ENCODE data around the gene LRRC10B. TPM values are rescaled to one million over a fixed set of nuclear protein-coding genes. Genes with fewer than 3 reads are reported as not detected.

The LRRC10B gene
- total RNA-seq, 1 donor from 2014 or later = 0.14 TPM

DNA sequence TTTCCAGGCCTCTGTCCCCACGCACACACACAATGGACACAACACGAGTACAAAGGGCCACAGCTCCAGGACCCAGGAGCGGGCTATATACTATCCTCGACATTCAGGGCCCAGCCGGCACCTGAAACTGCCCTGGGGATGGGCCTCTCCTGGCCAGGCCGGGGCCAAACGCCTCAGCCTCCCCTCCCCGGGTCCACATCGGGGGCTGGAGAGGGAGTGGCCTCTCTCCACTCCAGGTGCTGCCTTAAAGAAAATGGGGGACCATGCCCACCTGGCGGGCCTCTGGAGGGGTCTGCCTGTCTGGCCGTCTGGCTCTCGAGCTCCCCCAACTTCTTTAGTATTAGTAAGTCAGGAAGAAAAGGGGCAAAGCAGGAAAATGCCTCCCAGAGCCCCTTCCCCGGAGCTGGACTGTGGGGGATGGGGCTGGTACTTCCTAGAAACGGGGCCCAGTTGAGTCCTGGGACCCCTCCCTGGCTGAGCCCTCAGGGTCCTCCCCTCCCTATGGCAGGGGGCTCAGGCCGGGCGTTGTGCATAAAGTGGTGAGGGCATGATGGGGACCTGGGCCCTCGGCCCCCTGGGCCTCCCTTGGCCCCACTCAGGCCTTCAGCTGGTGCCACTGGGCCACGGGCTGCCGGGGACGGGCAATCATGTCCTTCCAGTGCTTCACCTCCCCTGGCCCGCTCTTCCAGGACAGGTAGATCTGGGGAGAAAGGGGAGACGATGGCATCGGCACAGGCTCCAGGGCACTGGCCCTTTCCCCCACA lies 9.7 kb downstream of the LRRC10B start:
- Mint-ChIP-seq H3K27me3 (peaks cover 10% of the 10 kb centered on the region), H3K4me1 (peaks cover 4% of the 10 kb centered on the region), H3K27ac (no peak overlapping the region), H3K9me3 (no peaks in the 10 kb centered on the region), H3K4me3 (no peak overlapping the region), H3K36me3 (ENCODE audit: low read depth) (no peaks in the 10 kb centered on the region)
- no peak for DNase-seq
- intact Hi-C loops (cut with micrococcal nuclease) = no loop called here

DNA sequence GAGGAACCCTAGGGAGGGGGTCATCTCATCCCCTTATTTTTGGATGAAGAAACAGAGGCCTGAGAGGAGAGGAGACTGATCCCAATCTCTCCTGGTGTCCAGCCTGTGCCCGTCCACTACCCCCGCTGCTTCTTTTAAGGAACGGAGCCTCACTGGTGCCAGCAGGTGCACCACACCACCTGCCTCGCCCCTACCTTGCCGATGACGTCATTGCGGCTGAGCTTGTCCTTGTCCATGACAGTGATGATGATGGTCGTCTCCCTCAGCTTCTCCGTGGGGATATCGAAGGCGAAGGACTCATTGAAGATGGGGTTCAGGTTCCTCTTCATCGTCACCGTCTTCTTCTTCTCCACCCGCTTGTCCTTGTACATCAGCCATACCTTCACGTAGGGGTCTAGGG lies 14.3 kb downstream of the LRRC10B start:
- no peak overlapping the region for H3K4me3 Mint-ChIP-seq
- no peak for DNase-seq
- H3K27ac Mint-ChIP-seq = no peak overlapping the region
- intact Hi-C loops (cut with micrococcal nuclease) = no loop called here
- H3K9me3 Mint-ChIP-seq = no peaks in the 10 kb centered on the region
- no peaks in the 10 kb centered on the region for H3K36me3 Mint-ChIP-seq (ENCODE audit: low read depth)
- peaks cover 4% of the 10 kb centered on the region for H3K27me3 Mint-ChIP-seq
- H3K4me1 Mint-ChIP-seq = no peaks in the 10 kb centered on the region

GRCh38 chr11:61524446-61524845 lies 15.9 kb downstream of the LRRC10B start:
- intact Hi-C loops (cut with micrococcal nuclease) = no loop called here
- H3K36me3 Mint-ChIP-seq (ENCODE audit: low read depth) = no peaks in the 10 kb centered on the region
- DNase-seq = no peak
- H3K4me1 Mint-ChIP-seq = no peaks in the 10 kb centered on the region
- no peaks in the 10 kb centered on the region for H3K9me3 Mint-ChIP-seq
- H3K27ac Mint-ChIP-seq = no peak overlapping the region
- peaks cover 2% of the 10 kb centered on the region for H3K27me3 Mint-ChIP-seq
- no peak overlapping the region for H3K4me3 Mint-ChIP-seq

DNA sequence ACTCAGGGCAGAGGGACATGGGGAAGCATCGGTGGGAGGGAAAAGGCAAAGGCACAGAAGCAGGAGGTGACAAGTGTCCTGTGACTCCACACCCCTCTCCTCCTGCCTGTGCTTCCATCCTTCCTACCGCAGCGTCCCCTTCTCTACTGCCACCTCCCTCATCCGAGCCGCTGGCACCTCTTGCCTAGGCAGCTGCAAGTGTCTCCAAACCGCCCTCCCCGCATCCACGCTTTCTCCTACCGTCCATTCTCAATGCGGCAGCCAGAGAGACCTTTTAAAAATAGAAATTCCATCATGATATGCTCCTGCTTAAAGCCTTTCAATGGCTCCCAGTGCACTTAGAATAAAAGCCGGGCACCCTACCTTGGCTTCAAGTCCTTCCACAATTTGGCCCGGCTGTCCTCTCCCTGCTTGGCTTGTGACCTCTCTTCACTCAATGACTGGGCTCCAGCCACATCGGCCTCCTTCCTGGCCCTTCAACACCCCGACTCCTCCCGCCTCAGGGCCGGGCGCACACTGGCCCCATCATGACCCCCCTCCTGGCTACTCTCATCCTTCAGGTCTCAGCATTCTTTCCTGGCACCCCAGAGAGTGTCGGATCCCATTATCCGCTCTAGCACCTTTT lies 16.5 kb downstream of the LRRC10B start:
- H3K9me3 Mint-ChIP-seq = no peaks in the 10 kb centered on the region
- no peak for DNase-seq
- no peaks in the 10 kb centered on the region for H3K4me1 Mint-ChIP-seq
- peaks cover 2% of the 10 kb centered on the region for H3K27me3 Mint-ChIP-seq
- no peak overlapping the region for H3K27ac Mint-ChIP-seq
- H3K36me3 Mint-ChIP-seq (ENCODE audit: low read depth) = no peaks in the 10 kb centered on the region
- intact Hi-C loops (cut with micrococcal nuclease) = no loop called here
- no peak overlapping the region for H3K4me3 Mint-ChIP-seq

DNA sequence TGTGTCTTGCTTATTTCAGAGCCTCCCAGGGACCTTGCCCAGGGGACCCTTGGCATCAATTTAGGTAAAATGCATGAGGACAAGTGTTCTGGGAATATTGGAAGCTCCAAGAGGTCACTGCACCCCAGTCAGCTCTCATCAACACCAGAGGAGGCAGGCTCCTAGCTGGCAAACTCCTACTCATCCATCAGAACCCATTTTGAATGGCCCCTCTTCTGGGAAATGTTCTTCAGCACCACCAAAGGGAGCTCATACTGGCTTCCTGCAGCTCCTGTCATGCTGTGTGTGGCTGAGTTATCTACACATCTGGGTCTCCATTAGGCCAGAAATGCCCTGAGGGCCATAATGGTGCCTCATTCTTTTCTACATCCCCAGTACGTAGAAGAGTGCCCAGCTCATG lies 17.7 kb downstream of the LRRC10B start:
- intact Hi-C loops (cut with micrococcal nuclease) = no loop called here
- H3K27me3 Mint-ChIP-seq = peaks cover 2% of the 10 kb centered on the region
- H3K4me3 Mint-ChIP-seq = no peak overlapping the region
- no peaks in the 10 kb centered on the region for H3K36me3 Mint-ChIP-seq (ENCODE audit: low read depth)
- no peaks in the 10 kb centered on the region for H3K4me1 Mint-ChIP-seq
- H3K9me3 Mint-ChIP-seq = no peaks in the 10 kb centered on the region
- no peak overlapping the region for H3K27ac Mint-ChIP-seq
- DNase-seq = no peak

DNA sequence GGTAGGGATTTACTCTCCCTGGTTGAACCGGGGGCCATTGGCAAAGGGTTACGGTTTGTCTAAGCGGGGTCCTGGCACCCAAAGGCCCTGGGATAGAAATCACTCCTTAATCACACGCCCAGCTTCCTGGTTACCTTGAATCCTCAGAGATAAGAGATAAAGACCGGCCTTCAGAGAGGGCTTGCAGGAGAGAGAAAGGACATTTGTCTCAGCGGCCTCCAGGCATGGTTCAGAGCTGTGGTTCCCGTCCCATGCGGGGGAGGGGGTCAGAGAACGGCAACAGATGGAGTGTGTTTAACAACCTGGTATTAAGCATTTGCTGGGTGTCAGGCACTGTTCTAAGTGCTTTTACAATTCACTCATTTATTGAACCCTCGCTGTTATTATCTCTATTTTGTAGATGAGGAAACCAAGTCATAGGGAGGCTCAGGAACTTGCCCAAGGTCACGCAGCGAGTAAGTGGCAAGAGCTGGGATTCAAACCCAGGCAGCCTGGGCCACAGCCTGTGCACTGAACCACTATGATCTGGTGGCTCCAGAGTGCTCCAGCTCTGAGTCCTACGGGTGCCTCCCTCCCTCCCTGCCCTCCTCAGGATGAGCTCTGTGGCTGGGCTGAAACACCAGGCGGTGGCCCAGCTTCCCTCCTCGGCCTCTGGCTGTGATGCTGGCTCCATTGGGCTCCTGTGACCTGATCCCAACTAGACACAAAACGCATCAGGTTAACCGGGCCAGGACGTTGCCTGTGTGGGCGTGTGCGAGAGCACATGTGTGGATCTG lies 18.6 kb downstream of the LRRC10B start:
- Mint-ChIP-seq H3K27ac (no peak overlapping the region), H3K9me3 (no peaks in the 10 kb centered on the region), H3K4me3 (no peak overlapping the region)

DNA sequence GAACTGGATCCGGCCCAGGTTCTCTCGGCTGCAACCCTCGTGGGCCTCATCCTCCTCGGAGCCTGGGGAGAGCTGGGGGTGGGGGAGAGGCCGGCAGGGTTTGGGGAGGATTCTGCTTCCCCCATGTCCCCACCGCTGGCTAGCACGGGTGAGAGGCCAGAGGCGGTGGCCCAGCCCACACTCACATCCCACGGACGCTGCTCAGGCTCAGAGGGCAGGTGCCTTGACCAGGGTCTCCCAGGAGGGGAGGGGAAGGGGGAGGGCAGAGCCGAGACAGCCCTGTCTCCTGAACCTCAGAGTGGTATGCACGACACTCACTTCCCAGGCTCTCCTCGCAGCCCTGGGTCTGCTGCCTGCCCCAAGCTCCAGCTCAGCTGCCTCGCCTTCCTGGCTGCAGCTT lies 19.6 kb downstream of the LRRC10B start:
- no peaks in the 10 kb centered on the region for H3K9me3 Mint-ChIP-seq
- DNase-seq = no peak
- H3K27me3 Mint-ChIP-seq = peaks cover 2% of the 10 kb centered on the region
- H3K4me1 Mint-ChIP-seq = no peaks in the 10 kb centered on the region
- no peak overlapping the region for H3K27ac Mint-ChIP-seq
- no peak overlapping the region for H3K4me3 Mint-ChIP-seq
- no peaks in the 10 kb centered on the region for H3K36me3 Mint-ChIP-seq (ENCODE audit: low read depth)
- intact Hi-C loops (cut with micrococcal nuclease) = no loop called here

More for the DNA sequence above, 18.6 kb downstream of the LRRC10B start:
- H3K36me3 Mint-ChIP-seq (ENCODE audit: low read depth) = no peaks in the 10 kb centered on the region
- H3K27me3 Mint-ChIP-seq = peaks cover 2% of the 10 kb centered on the region
- no peaks in the 10 kb centered on the region for H3K4me1 Mint-ChIP-seq
- DNase-seq = no peak
- intact Hi-C loops (cut with micrococcal nuclease) = no loop called here

DNA sequence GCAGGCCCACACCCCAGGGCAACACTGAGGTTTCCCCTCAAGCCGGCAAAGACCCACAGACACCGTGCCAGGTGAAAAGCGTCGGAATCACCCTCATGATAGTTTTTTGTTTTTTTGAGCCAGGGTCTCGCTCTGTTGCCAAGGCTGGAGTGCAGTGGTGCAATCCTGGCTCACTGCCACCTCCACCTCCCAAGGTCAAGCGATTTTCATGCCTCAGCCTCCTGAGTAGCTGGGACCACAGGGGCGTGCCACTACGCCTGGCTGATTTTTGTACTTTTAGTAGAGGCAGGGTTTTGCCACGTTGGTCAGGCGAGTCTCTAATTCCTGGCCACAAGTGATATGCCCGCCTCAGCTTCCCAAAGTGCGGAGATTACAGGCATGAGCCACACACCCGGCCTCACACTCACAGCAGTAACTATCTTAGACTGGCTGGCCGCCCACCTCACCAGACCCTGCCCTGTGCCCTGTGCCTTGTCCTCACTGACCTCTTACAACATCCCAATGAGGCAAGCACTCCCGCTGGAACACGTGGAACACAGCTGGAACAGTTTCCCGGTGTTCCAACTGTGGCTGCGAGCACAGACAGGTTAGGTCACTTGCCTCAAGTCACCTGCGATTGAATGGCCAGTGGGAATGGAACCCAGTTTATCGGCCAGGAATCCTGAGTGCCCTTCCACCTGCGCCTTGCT lies 21.1 kb downstream of the LRRC10B start:
- no peak for DNase-seq
- Mint-ChIP-seq H3K27me3 (peaks cover 2% of the 10 kb centered on the region), H3K4me1 (no peaks in the 10 kb centered on the region), H3K9me3 (no peaks in the 10 kb centered on the region), H3K36me3 (ENCODE audit: low read depth) (no peaks in the 10 kb centered on the region), H3K4me3 (no peak overlapping the region), H3K27ac (no peak overlapping the region)
- intact Hi-C loops (cut with micrococcal nuclease) = no loop called here

DNA sequence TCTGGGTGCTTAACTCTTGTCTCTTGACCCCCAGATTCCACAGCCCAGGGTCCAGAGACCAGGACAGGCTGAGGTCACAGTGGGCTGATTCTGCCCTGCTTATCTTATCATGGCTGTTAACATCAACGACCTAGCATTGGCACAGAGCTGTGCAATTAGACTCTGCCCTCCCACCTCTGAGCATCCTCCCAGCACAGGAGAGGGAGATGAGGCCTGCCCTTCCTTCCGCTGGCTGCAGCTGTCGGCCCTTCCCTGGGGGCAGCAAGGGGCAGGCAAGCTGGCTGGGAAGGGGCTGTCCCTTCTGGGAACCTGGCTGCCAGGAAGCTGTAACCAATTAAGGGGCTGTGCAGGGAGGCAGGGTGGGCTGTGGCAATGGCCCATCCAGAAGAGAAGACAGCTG lies 22.5 kb downstream of the LRRC10B start:
- Mint-ChIP-seq H3K9me3 (no peaks in the 10 kb centered on the region), H3K4me1 (no peaks in the 10 kb centered on the region), H3K27ac (no peak overlapping the region), H3K4me3 (no peak overlapping the region), H3K36me3 (ENCODE audit: low read depth) (no peaks in the 10 kb centered on the region), H3K27me3 (peaks cover 2% of the 10 kb centered on the region)
- intact Hi-C loops (cut with micrococcal nuclease) = no loop called here
- DNase-seq = no peak

DNA sequence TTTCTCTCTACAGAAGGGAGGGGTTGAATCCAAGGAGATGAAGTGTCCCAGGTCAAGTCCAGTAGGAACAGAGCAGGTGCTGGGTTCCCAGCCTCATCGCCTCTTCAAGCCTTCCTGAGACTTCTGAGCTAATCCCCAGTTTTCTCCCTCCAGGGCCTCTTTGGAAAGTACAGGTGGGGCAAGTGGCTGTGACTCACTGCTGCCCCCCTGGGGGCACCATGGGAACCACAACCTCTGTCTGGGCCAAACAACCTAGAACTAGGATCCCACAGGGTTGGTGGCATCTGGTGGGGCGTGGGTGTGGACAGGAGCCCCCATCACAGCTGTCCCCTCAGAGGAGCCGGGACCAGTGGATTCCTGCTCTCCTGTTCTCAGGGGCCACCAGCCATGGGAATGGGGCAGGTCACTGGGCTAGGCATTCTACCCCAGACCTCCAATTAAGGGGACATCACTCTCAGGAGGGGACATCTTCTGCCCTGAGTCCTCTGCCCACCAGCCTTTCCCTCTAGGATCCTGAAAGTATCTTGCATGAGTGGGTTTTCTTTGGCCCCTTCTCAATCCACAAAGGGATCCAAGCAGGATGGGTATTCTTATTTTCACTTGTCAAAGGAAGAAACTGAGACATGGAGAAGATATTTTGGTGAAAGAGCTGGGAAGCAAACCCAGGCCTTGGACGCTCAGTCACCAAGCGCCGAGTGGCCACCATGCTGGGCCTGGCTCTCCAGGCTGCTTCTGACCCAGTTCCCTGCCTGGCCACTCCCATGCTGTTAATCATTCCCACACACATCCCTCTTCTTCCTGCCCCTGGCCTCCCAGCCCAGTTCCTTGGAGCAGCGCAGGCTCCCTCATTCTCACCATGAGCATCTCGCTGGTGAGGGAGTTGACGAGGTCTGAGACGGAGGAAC lies 23.8 kb downstream of the LRRC10B start:
- Mint-ChIP-seq H3K4me1 (no peaks in the 10 kb centered on the region), H3K4me3 (no peak overlapping the region), H3K9me3 (no peaks in the 10 kb centered on the region), H3K36me3 (ENCODE audit: low read depth) (no peaks in the 10 kb centered on the region), H3K27ac (no peak overlapping the region), H3K27me3 (peaks cover 2% of the 10 kb centered on the region)
- intact Hi-C loops (cut with micrococcal nuclease) = no loop called here
- DNase-seq = peak; percentile 83

GRCh38 chr11:61533039-61533375 lies 24.5 kb downstream of the LRRC10B start:
- Mint-ChIP-seq H3K27me3 (no peaks in the 10 kb centered on the region), H3K4me1 (no peaks in the 10 kb centered on the region), H3K36me3 (ENCODE audit: low read depth) (no peaks in the 10 kb centered on the region), H3K4me3 (no peak overlapping the region), H3K27ac (no peak overlapping the region), H3K9me3 (no peaks in the 10 kb centered on the region)
- intact Hi-C loops (cut with micrococcal nuclease) = no loop called here
- DNase-seq = no peak

DNA sequence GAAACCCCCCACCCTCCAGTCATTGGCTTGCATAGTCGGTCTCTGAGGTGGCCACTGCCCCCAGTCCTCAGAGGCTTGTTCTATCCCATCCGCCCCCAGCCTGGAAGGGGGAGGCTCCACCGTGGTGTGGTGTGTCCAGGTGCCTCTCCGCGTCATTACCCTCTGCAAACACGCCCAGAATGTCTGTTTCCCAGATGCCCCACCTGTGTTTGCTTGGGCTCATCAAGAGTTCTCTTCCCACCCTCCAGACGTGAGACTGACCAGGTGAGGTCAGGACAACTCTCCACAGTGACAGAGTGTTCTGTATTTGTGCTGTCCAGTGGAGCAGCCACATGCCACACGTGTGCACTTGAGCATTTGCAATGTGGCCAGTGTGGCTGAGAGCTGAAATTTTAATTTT lies 24.9 kb downstream of the LRRC10B start:
- Mint-ChIP-seq H3K27ac (no peak overlapping the region), H3K4me3 (no peak overlapping the region), H3K36me3 (ENCODE audit: low read depth) (no peaks in the 10 kb centered on the region), H3K27me3 (no peaks in the 10 kb centered on the region), H3K4me1 (no peaks in the 10 kb centered on the region), H3K9me3 (no peaks in the 10 kb centered on the region)
- intact Hi-C loops (cut with micrococcal nuclease) = no loop called here
- DNase-seq = no peak

All from activated CD4-positive, alpha-beta T cell treated with anti-CD3 and anti-CD28 coated beads, Interleukin-2, amount 10 ng/mL, durations not matched to agents 24 days and 14 days (primary cell).